Gastroesophageal sphincter (tissue), 4 donors: ENCODE data around the gene LHFPL5. TPM values are rescaled to one million over a fixed set of nuclear protein-coding genes. Genes with fewer than 3 reads are reported as not detected.

ENCODE experiments used
- ATAC-seq: fragments of 150-250 bp; one replicate; pipeline ENCODE4 v1.9.1; 2016; ENCODE audit warnings: mild to moderate bottlenecking, moderate library complexity
- H3K27ac ChIP-seq, 4 donors: fragments of 200-600 bp; sonication (generic) in 3 of 4; 1 replicate in 3 of 4; 2 replicates in 1 of 4; pipeline ENCODE4 v1.5.1; 2016 to 2019
- H3K27me3 ChIP-seq: fragments of 200-600 bp; sonication (generic); one replicate; pipeline ENCODE4 v1.5.1; 2019
- H3K36me3 ChIP-seq, 2 donors: fragments of 200-600 bp; sonication (generic); one replicate each; pipeline ENCODE4 v1.5.1; 2019; ENCODE audit warnings: control low read depth in 1 of 2
- H3K4me1 ChIP-seq, 3 donors: fragments of 200-600 bp; sonication (generic); 1 replicate in 2 of 3; 2 replicates in 1 of 3; pipeline ENCODE4 v1.5.1; 2016 to 2019; ENCODE audit warnings: control low read depth in 2 of 3
- H3K4me3 ChIP-seq, 2 donors: fragments of 200-600 bp; sonication (generic); one replicate each; pipeline ENCODE4 v1.5.1; 2019; ENCODE audit warnings: mild to moderate bottlenecking in 1 of 2, moderate library complexity in 1 of 2
- H3K9me3 ChIP-seq, 3 donors: fragments of 200-600 bp; sonication (generic); one replicate each; pipeline ENCODE4 v1.5.1; 2017 to 2019; ENCODE audit warnings: control low read depth in 2 of 3
- CTCF ChIP-seq, 4 experiments: fragments of 200-600 bp in 2 of 4; fragments of 450-650 bp in 2 of 4; sonication (generic) in 1 of 4; IDR thresholded peaks; one replicate each; pipeline ENCODE4 v1.5.1; 2017 to 2019; ENCODE audit warnings: antibody characterized with exemption in 4 of 4, mild to moderate bottlenecking in 2 of 4, moderate library complexity in 2 of 4
- EP300 ChIP-seq: sonication (generic); formaldehyde crosslinking; IDR thresholded peaks from one replicate; pipeline ENCODE4 v1.6.1; 2017; ENCODE audit warnings: antibody characterized with exemption, mild to moderate bottlenecking
- POLR2A ChIP-seq, 2 donors: fragments of 450-650 bp; IDR thresholded peaks; one replicate each; pipeline ENCODE4 v1.6.1; 2017; ENCODE audit warnings: antibody characterized with exemption in 2 of 2, mild to moderate bottlenecking in 2 of 2, moderate library complexity in 1 of 2
- POLR2AphosphoS5 ChIP-seq: sonication (generic); formaldehyde crosslinking; IDR thresholded peaks from one replicate; pipeline ENCODE4 v1.6.1; 2017; ENCODE audit warnings: antibody characterized with exemption
- WGBS, 2 donors: methylation state at CpG; one replicate each; pipeline ENCODE4 v1.1.5; 2018; ENCODE audit warnings: low coverage in 1 of 2; 5-methylcytosine and 5-hydroxymethylcytosine counted together
- total RNA-seq, 4 donors: library from RNA; depleted of rRNA; stranded (reverse); fragments of >200 nt; gene quantifications; one replicate each; pipeline ENCODE4 v1.1.0, GENCODE V29; 2016

The LHFPL5 gene
- total RNA-seq, 4 donors from 2014 or later: not detected

- peaks cover 60% of the 10 kb centered on the region for H3K27me3 ChIP-seq
- H3K4me1 ChIP-seq: no peaks in the 10 kb centered on the region
- no peak for TF ChIP-seq POLR2A (IDR thresholded peaks at IDR 0.05)
- TF ChIP-seq CTCF (IDR thresholded peaks at IDR 0.05): no peak
- TF ChIP-seq EP300: no peak
- TF ChIP-seq POLR2AphosphoS5: no peak
- ATAC-seq: no peak
- no peak overlapping the region for H3K4me3 ChIP-seq
- no peak overlapping the region for H3K27ac ChIP-seq
- no peaks in the 10 kb centered on the region for H3K36me3 ChIP-seq
- H3K9me3 ChIP-seq: no peaks in the 10 kb centered on the region
- 42 to 70% methylated on average over 3 to 4 of the region's 4 CpGs for WGBS, 2 donors
Observed at GRCh38 chr6:35769211-35769610, 35.9 kb upstream of the LHFPL5 start.

- no peaks in the 10 kb centered on the region for H3K36me3 ChIP-seq
- peaks cover 0 to 3% (median under 1%) of the 10 kb centered on the region in 3 donors for H3K4me1 ChIP-seq
- H3K9me3 ChIP-seq: no peaks in the 10 kb centered on the region
- H3K4me3 ChIP-seq: no peak overlapping the region
- no peak for TF ChIP-seq EP300
- H3K27me3 ChIP-seq: peaks cover 60% of the 10 kb centered on the region
- no CpG with 5 or more reads among the region's 5 CpGs for WGBS, 2 donors
- no peak overlapping the region for H3K27ac ChIP-seq
- ATAC-seq: no peak
Observed at GRCh38 chr6:35771343-35771627, 33.9 kb upstream of the LHFPL5 start.

- Histone ChIP-seq H3K9me3 (no peaks in the 10 kb centered on the region), H3K4me1 (peaks cover 0 to 9% (median 5%) of the 10 kb centered on the region in 3 donors), H3K36me3 (no peaks in the 10 kb centered on the region), H3K27ac (no peak overlapping the region), H3K27me3 (peaks cover 84% of the 10 kb centered on the region), H3K4me3 (no peak overlapping the region)
- WGBS, 2 donors: 0 to 75% methylated on average over 2 to 5 of the region's 11 CpGs
- TF ChIP-seq EP300: no peak
- no peak for TF ChIP-seq POLR2A (IDR thresholded peaks at IDR 0.05)
- TF ChIP-seq POLR2AphosphoS5: no peak
- TF ChIP-seq CTCF (IDR thresholded peaks at IDR 0.05): no peak
- no peak for ATAC-seq
Observed at GRCh38 chr6:35774116-35774794, 30.9 kb upstream of the LHFPL5 start.

GRCh38 chr6:35775031-35775430 is 30.1 kb upstream of the LHFPL5 start:
- peaks cover 92% of the 10 kb centered on the region for H3K27me3 ChIP-seq
- H3K36me3 ChIP-seq: no peaks in the 10 kb centered on the region
- peaks cover 0 to 9% (median 5%) of the 10 kb centered on the region in 3 donors for H3K4me1 ChIP-seq
- no peak overlapping the region for H3K27ac ChIP-seq
- H3K9me3 ChIP-seq: no peaks in the 10 kb centered on the region
- WGBS, 2 donors: 63 to 69% methylated on average over 3 to 6 of the region's 6 CpGs
- ATAC-seq: no peak
- TF ChIP-seq POLR2AphosphoS5 (no peak), EP300 (no peak), CTCF (IDR thresholded peaks at IDR 0.05) (no peak)
- no peak overlapping the region for H3K4me3 ChIP-seq

GRCh38 chr6:35776364-35777215 is 28.6 kb upstream of the LHFPL5 start, which contains the start of gene CLPSL2:
TSS of gene CLPSL2 (plus strand) at chr6:35776598. CDS start at chr6:35776619, 21 bp downstream.
- Histone ChIP-seq H3K9me3 (no peaks in the 10 kb centered on the region), H3K27ac (no peak within 1 kb of the TSS), H3K4me3 (peak within 1 kb of the TSS in 1 of 2 donors; percentile 47), H3K27me3 (peaks cover 82% of the 10 kb centered on the region), H3K4me1 (peaks cover 0 to 9% (median 5%) of the 10 kb centered on the region in 3 donors), H3K36me3 (no peaks in the 10 kb centered on the region)
- ATAC-seq: no peak
- TF ChIP-seq EP300: no peak
- TF ChIP-seq CTCF (IDR thresholded peaks at IDR 0.05): no peak
- no peak for TF ChIP-seq POLR2AphosphoS5
- TF ChIP-seq POLR2A (IDR thresholded peaks at IDR 0.05): no peak
- WGBS, 2 donors: 3 to 14% methylated on average over 8 to 10 of the region's 56 CpGs
